OCI-LY3 (cell line): ENCODE measurements around the gene MAGI2.

ENCODE experiments used
- H2AFZ ChIP-seq: fragments of 200-600, 300-600 bp; shearing (Covaris generic); 2 replicates; pipeline ENCODE4 v1.6.0; 2014; ENCODE audit warnings: antibody characterized with exemption, low read depth, low read length
- H3K27ac ChIP-seq: fragments of 200-600, 300-600 bp; sonication (generic); 2 replicates; pipeline ENCODE4 v1.5.1; 2014; ENCODE audit warnings: mild to moderate bottlenecking, low read length, moderate library complexity, mixed read lengths
- H3K27me3 ChIP-seq: fragments of 200-600, 300-600 bp; sonication (generic); 2 replicates; pipeline ENCODE4 v1.6.1; 2014; ENCODE audit warnings: low read depth, low read length, mixed read lengths
- H3K36me3 ChIP-seq: fragments of 200-600, 300-600 bp; sonication (generic); replicated peaks from 2 replicates; pipeline ENCODE3; 2014; ENCODE audit warnings: low read depth, low read length, mixed read lengths
- H3K4me1 ChIP-seq: fragments of 300-600, 200-600 bp; sonication (generic); 2 replicates; pipeline ENCODE4 v1.6.1; 2014; ENCODE audit warnings: low read length, mixed read lengths
- H3K4me2 ChIP-seq: fragments of 200-600, 300-600 bp; sonication (generic); 2 replicates; pipeline ENCODE4 v1.6.1; 2014; ENCODE audit warnings: low read length, mixed read lengths
- H3K4me3 ChIP-seq: fragments of 300-600, 200-600 bp; sonication (generic); 2 replicates; pipeline ENCODE4 v1.5.1; 2014; ENCODE audit warnings: antibody characterized with exemption, mild to moderate bottlenecking, low read length, moderate library complexity
- H3K79me2 ChIP-seq: fragments of 300-600, 200-600 bp; shearing (Covaris generic); 2 replicates; pipeline ENCODE4 v1.6.1; 2014; ENCODE audit warnings: mild to moderate bottlenecking, low read length, mixed read lengths
- H3K9ac ChIP-seq: fragments of 300-600, 200-600 bp; shearing (Covaris generic); 2 replicates; pipeline ENCODE4 v1.6.0; 2014; ENCODE audit warnings: mild to moderate bottlenecking, low read length, moderate library complexity
- H3K9me3 ChIP-seq: fragments of 200-600, 300-600 bp; shearing (Covaris generic); 2 replicates; pipeline ENCODE4 v1.6.1; 2014; ENCODE audit warnings: low read length, mixed read lengths; ENCODE audit not compliant: insufficient read depth
- H4K20me1 ChIP-seq: fragments of 200-600, 300-600 bp; sonication (generic); 2 replicates; pipeline ENCODE4 v1.6.1; 2016; ENCODE audit warnings: low read length, mixed read lengths; ENCODE audit not compliant: insufficient read depth
- CTCF ChIP-seq: fragments of 200-600, 300-600 bp; sonication (generic); IDR thresholded peaks from 2 replicates; pipeline ENCODE4 v1.5.1; 2014; ENCODE audit warnings: antibody characterized with exemption, low read length, low read depth
- EZH2phosphoT487 ChIP-seq: fragments of 200-600 bp; shearing (Covaris generic); IDR thresholded peaks from 2 replicates; pipeline ENCODE4 v1.6.1; 2018; ENCODE audit warnings: antibody characterized with exemption, mixed run types, low read depth

Gene MAGI2

GRCh38 chr7:79199266-79199665 is 254.2 kb downstream of the MAGI2 start:
- Histone ChIP-seq H2AFZ (no peak overlapping the region), H4K20me1 (no peaks in the 10 kb centered on the region), H3K4me1 (peaks cover 21% of the 10 kb centered on the region), H3K9me3 (no peaks in the 10 kb centered on the region), H3K4me2 (no peak overlapping the region), H3K4me3 (no peak overlapping the region), H3K27me3 (no peaks in the 10 kb centered on the region), H3K36me3 (no peaks in the 10 kb centered on the region), H3K79me2 (no peaks in the 10 kb centered on the region), H3K9ac (no peak overlapping the region), H3K27ac (no peak overlapping the region)
- no peak for TF ChIP-seq EZH2phosphoT487
- TF ChIP-seq CTCF = no peak

GRCh38 chr7:79185605-79186004 is 267.9 kb downstream of the MAGI2 start:
- Histone ChIP-seq H3K79me2 (no peaks in the 10 kb centered on the region), H3K36me3 (no peaks in the 10 kb centered on the region), H3K4me1 (no peaks in the 10 kb centered on the region), H3K9me3 (no peaks in the 10 kb centered on the region), H3K27me3 (no peaks in the 10 kb centered on the region), H3K4me3 (no peak overlapping the region), H4K20me1 (no peaks in the 10 kb centered on the region), H3K27ac (no peak overlapping the region), H3K4me2 (no peak overlapping the region), H3K9ac (no peak overlapping the region), H2AFZ (no peak overlapping the region)
- TF ChIP-seq CTCF (no peak), EZH2phosphoT487 (no peak)

GRCh38 chr7:79182283-79182682 is 271.2 kb downstream of the MAGI2 start:
- H3K4me1 ChIP-seq = no peaks in the 10 kb centered on the region
- no peaks in the 10 kb centered on the region for H3K36me3 ChIP-seq
- no peaks in the 10 kb centered on the region for H3K79me2 ChIP-seq
- H3K27ac ChIP-seq = no peak overlapping the region
- H2AFZ ChIP-seq = no peak overlapping the region
- no peak overlapping the region for H3K9ac ChIP-seq
- no peaks in the 10 kb centered on the region for H3K27me3 ChIP-seq
- H3K9me3 ChIP-seq = no peaks in the 10 kb centered on the region
- no peaks in the 10 kb centered on the region for H4K20me1 ChIP-seq
- H3K4me3 ChIP-seq = no peak overlapping the region
- H3K4me2 ChIP-seq = no peak overlapping the region
- TF ChIP-seq CTCF (no peak), EZH2phosphoT487 (no peak)

DNA sequence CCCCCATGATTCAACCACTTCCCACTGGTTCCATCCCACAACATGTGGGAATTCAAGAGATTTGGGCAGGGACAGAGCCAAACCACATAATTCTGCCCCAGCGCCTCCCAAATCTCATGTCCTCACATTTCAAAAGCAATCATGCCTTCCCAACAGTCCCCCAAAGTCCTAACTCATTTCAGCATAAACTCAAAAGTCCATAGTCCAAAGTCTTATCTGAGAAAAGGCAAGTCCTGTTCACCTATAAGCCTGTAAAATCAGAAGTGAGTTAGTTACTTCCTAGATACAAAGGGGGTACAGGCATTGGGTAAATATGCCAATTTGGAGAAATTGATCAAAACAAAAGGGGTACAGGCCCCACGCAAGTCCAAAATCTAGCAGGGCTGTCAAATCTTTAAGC is 272.9 kb downstream of the MAGI2 start:
- H3K27me3 ChIP-seq = no peaks in the 10 kb centered on the region
- no peaks in the 10 kb centered on the region for H4K20me1 ChIP-seq
- no peaks in the 10 kb centered on the region for H3K9me3 ChIP-seq
- H2AFZ ChIP-seq = no peak overlapping the region
- no peak overlapping the region for H3K4me3 ChIP-seq
- H3K4me2 ChIP-seq = no peak overlapping the region
- no peaks in the 10 kb centered on the region for H3K36me3 ChIP-seq
- no peaks in the 10 kb centered on the region for H3K4me1 ChIP-seq
- no peak overlapping the region for H3K9ac ChIP-seq
- H3K79me2 ChIP-seq = no peaks in the 10 kb centered on the region
- TF ChIP-seq EZH2phosphoT487 = no peak
- no peak for TF ChIP-seq CTCF
- H3K27ac ChIP-seq = no peak overlapping the region
